WTC11 (cell line): ENCODE data around the gene FAM43A. TPM values are rescaled to one million over a fixed set of nuclear protein-coding genes. Genes with fewer than 3 reads are reported as not detected.

Experiments used
- ATAC-seq: fragments of 200-7000 bp; cut with Tn5 transposase; 2 replicates; pipeline ENCODE4 v1.10.0; 2021; ENCODE audit warnings: mild to moderate bottlenecking, moderate library complexity
- CTCF ChIA-PET: fragments of 300-600 bp; sonication (Branson Sonifier 250); formaldehyde crosslinking; loops from one replicate; lab custom pipeline; 2021; ENCODE audit warnings: antibody characterized with exemption; lab: Charles Lee
- POLR2A ChIA-PET: fragments of 350-600 bp; sonication (Branson Sonifier 250); formaldehyde crosslinking; loops from one replicate; lab custom pipeline; 2021; ENCODE audit warnings: antibody characterized with exemption; lab: Charles Lee
- DNase-seq: peaks from one replicate; pipeline ENCODE4 v3.0.0; 2021; ENCODE audit warnings: low spot score
- H3K27ac Mint-ChIP-seq: 2 replicates; pipeline ENCODE4 v1.8.0; 2021; ENCODE audit warnings: mixed read lengths
- H3K27me3 Mint-ChIP-seq: 2 replicates; pipeline ENCODE4 v1.8.0; 2021; ENCODE audit warnings: low read depth, mild to moderate bottlenecking, moderate library complexity, mixed read lengths
- H3K36me3 Mint-ChIP-seq: 2 replicates; pipeline ENCODE4 v1.8.0; 2021; ENCODE audit warnings: mixed read lengths
- H3K4me1 Mint-ChIP-seq: 2 replicates; pipeline ENCODE4 v1.8.0; 2022; ENCODE audit warnings: mixed read lengths
- H3K4me3 Mint-ChIP-seq: 2 replicates; pipeline ENCODE4 v1.8.0; 2021; ENCODE audit warnings: mild to moderate bottlenecking, moderate library complexity, mixed read lengths
- H3K9me3 Mint-ChIP-seq: 2 replicates; pipeline ENCODE4 v1.8.0; 2021; ENCODE audit warnings: mixed read lengths
- CREB1 ChIP-seq: sonication (generic); formaldehyde crosslinking; IDR thresholded peaks from 2 replicates; pipeline ENCODE4 v1.8.0; 2023; ENCODE audit warnings: mild to moderate bottlenecking, missing genetic modification reagents
- MYBL2 ChIP-seq: sonication (generic); formaldehyde crosslinking; IDR thresholded peaks from 2 replicates; pipeline ENCODE4 v1.8.1; 2023; ENCODE audit warnings: mild to moderate bottlenecking, moderate library complexity, missing genetic modification reagents
- NFYB ChIP-seq: sonication (generic); formaldehyde crosslinking; conservative IDR thresholded peaks from 2 replicates; pipeline ENCODE4 v1.8.0; 2022; ENCODE audit warnings: low read depth, missing genetic modification reagents
- NR2C2 ChIP-seq: sonication (generic); formaldehyde crosslinking; IDR thresholded peaks from 2 replicates; pipeline ENCODE4 v1.8.0; 2022; ENCODE audit warnings: mild to moderate bottlenecking, missing genetic modification reagents
- TEAD1 ChIP-seq: sonication (generic); formaldehyde crosslinking; IDR thresholded peaks from 2 replicates; pipeline ENCODE4 v1.8.0; 2022; ENCODE audit warnings: mild to moderate bottlenecking, missing genetic modification reagents
- ZNF121 ChIP-seq: sonication (generic); formaldehyde crosslinking; IDR thresholded peaks from 2 replicates; pipeline ENCODE4 v1.8.0; 2023; ENCODE audit warnings: missing genetic modification reagents
- ZNF219 ChIP-seq: sonication (generic); formaldehyde crosslinking; IDR thresholded peaks from 2 replicates; pipeline ENCODE4 v1.8.0; 2023; ENCODE audit warnings: missing genetic modification reagents, mild to moderate bottlenecking, borderline replicate concordance
- total RNA-seq: library from RNA; stranded (reverse); gene quantifications from 3 replicates; pipeline ENCODE4 v1.2.3, GENCODE V29; 2021
- TF ChIP-seq, protein P1 (sequence below): sonication (generic); formaldehyde crosslinking; IDR thresholded peaks from 2 replicates; pipeline ENCODE4 v1.8.0; 2022; ENCODE audit warnings: mild to moderate bottlenecking, missing genetic modification reagents
- TF ChIP-seq, protein P2 (sequence below): sonication (generic); formaldehyde crosslinking; IDR thresholded peaks from 2 replicates; pipeline ENCODE4 v1.8.1; 2023; ENCODE audit warnings: mild to moderate bottlenecking, missing genetic modification reagents, moderate library complexity
- TF ChIP-seq, protein P3 (sequence below): sonication (generic); formaldehyde crosslinking; IDR thresholded peaks from 2 replicates; pipeline ENCODE4 v1.8.0; 2023; ENCODE audit warnings: mild to moderate bottlenecking, missing genetic modification reagents
- TF ChIP-seq, protein P4 (sequence below): sonication (generic); formaldehyde crosslinking; IDR thresholded peaks from 2 replicates; pipeline ENCODE4 v1.8.1; 2023; ENCODE audit warnings: mild to moderate bottlenecking, missing genetic modification reagents, moderate library complexity

The FAM43A gene
- total RNA-seq, 1 experiment from 2014 or later: 2.6 TPM

GRCh38 chr3:194736896-194737600 is 51.4 kb downstream of the FAM43A start:
- Mint-ChIP-seq H3K36me3 (peaks cover 2% of the 10 kb centered on the region; the same call in 1 of the 2 replicates), H3K4me3 (no peak overlapping the region), H3K4me1 (peaks cover 10% of the 10 kb centered on the region), H3K27me3 (peaks cover 7% of the 10 kb centered on the region; the same call in 1 of the 2 replicates), H3K27ac (no peak overlapping the region), H3K9me3 (no peaks in the 10 kb centered on the region)
- DNase-seq: no peak
- ATAC-seq: no peak
- CTCF ChIA-PET: no interaction called here
- TF ChIP-seq, protein P1, sequence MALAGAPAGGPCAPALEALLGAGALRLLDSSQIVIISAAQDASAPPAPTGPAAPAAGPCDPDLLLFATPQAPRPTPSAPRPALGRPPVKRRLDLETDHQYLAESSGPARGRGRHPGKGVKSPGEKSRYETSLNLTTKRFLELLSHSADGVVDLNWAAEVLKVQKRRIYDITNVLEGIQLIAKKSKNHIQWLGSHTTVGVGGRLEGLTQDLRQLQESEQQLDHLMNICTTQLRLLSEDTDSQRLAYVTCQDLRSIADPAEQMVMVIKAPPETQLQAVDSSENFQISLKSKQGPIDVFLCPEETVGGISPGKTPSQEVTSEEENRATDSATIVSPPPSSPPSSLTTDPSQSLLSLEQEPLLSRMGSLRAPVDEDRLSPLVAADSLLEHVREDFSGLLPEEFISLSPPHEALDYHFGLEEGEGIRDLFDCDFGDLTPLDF: no peak
- TF ChIP-seq NFYB (no peak), NR2C2 (no peak), TEAD1 (CRISPR knock-in tag) (no peak), MYBL2 (no peak), ZNF219 (CRISPR knock-in tag) (no peak), ZNF121 (CRISPR knock-in tag) (no peak), CREB1 (CRISPR knock-in tag) (no peak)
- TF ChIP-seq, protein P2, sequence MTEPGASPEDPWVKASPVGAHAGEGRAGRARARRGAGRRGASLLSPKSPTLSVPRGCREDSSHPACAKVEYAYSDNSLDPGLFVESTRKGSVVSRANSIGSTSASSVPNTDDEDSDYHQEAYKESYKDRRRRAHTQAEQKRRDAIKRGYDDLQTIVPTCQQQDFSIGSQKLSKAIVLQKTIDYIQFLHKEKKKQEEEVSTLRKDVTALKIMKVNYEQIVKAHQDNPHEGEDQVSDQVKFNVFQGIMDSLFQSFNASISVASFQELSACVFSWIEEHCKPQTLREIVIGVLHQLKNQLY (CRISPR knock-in tag): no peak
- TF ChIP-seq, protein P3, sequence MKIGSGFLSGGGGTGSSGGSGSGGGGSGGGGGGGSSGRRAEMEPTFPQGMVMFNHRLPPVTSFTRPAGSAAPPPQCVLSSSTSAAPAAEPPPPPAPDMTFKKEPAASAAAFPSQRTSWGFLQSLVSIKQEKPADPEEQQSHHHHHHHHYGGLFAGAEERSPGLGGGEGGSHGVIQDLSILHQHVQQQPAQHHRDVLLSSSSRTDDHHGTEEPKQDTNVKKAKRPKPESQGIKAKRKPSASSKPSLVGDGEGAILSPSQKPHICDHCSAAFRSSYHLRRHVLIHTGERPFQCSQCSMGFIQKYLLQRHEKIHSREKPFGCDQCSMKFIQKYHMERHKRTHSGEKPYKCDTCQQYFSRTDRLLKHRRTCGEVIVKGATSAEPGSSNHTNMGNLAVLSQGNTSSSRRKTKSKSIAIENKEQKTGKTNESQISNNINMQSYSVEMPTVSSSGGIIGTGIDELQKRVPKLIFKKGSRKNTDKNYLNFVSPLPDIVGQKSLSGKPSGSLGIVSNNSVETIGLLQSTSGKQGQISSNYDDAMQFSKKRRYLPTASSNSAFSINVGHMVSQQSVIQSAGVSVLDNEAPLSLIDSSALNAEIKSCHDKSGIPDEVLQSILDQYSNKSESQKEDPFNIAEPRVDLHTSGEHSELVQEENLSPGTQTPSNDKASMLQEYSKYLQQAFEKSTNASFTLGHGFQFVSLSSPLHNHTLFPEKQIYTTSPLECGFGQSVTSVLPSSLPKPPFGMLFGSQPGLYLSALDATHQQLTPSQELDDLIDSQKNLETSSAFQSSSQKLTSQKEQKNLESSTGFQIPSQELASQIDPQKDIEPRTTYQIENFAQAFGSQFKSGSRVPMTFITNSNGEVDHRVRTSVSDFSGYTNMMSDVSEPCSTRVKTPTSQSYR (CRISPR knock-in tag): no peak
- TF ChIP-seq, protein P4, sequence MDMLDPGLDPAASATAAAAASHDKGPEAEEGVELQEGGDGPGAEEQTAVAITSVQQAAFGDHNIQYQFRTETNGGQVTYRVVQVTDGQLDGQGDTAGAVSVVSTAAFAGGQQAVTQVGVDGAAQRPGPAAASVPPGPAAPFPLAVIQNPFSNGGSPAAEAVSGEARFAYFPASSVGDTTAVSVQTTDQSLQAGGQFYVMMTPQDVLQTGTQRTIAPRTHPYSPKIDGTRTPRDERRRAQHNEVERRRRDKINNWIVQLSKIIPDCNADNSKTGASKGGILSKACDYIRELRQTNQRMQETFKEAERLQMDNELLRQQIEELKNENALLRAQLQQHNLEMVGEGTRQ (CRISPR knock-in tag): no peak
- POLR2A ChIA-PET: no interaction called here

Other genes starting within 250 kb of the FAM43A start
- gene ATP13A3, start 198.9 kb upstream of the FAM43A start, total RNA-seq: 75.7 to 79.1 TPM (median 78.3 TPM) in 3 replicates
- 13.7 to 20.8 TPM (median 19.3 TPM) in 3 replicates for gene TMEM44, start 52.5 kb upstream of the FAM43A start, total RNA-seq
- 42.9 to 45.8 TPM (median 44.1 TPM) in 3 replicates for gene LSG1, start 13.7 kb upstream of the FAM43A start, total RNA-seq